HG03159 (cell line): Measurements from ENCODE around the gene BIRC5.
"Not testable (repeated sequence)": the region's sequence is repeated elsewhere in the genome, so short reads cannot be mapped to it uniquely, and the experiment has no call there.

Experiments used
- ATAC-seq: cut with Tn5 transposase; IDR thresholded peaks from one replicate; pipeline ENCODE4 v1.9.1; 2021; ENCODE audit warnings: mild to moderate bottlenecking, moderate library complexity; ENCODE audit not compliant: unreplicated experiment

BIRC5 gene

GRCh38 chr17:78238823-78239488 is 24.9 kb downstream of the BIRC5 start:
- ATAC-seq = no peak

GRCh38 chr17:78239489-78239931 is 25.5 kb downstream of the BIRC5 start:
- no peak for ATAC-seq

- ATAC-seq = no peak
These were observed 26.1 kb downstream of the BIRC5 start for GRCh38 chr17:78240012-78240655.

GRCh38 chr17:78240839-78241238 is 26.8 kb downstream of the BIRC5 start:
- no peak for ATAC-seq

- no peak for ATAC-seq
These were observed 27.4 kb downstream of the BIRC5 start for GRCh38 chr17:78241277-78242023.

- ATAC-seq = no peak
These were observed 28.1 kb downstream of the BIRC5 start for GRCh38 chr17:78242024-78242742.

GRCh38 chr17:78247304-78247703 is 33.3 kb downstream of the BIRC5 start:
- ATAC-seq = no peak

GRCh38 chr17:78248051-78248914 is 34.2 kb downstream of the BIRC5 start:
- ATAC-seq = no peak

- ATAC-seq = no peak
These were observed 35.2 kb downstream of the BIRC5 start for GRCh38 chr17:78249074-78249817.

GRCh38 chr17:78249818-78250806 is 36.1 kb downstream of the BIRC5 start:
- no peak for ATAC-seq

- ATAC-seq = peak; percentile 47
These were observed 37.1 kb downstream of the BIRC5 start for GRCh38 chr17:78250891-78251772.

- ATAC-seq = no peak
These were observed 37.7 kb downstream of the BIRC5 start for GRCh38 chr17:78251773-78252103.

- ATAC-seq = no peak
These were observed 38.1 kb downstream of the BIRC5 start for GRCh38 chr17:78252111-78252634.

GRCh38 chr17:78252701-78253635 is 38.9 kb downstream of the BIRC5 start:
- no peak for ATAC-seq

- not testable (repeated sequence) for ATAC-seq
These were observed 39.5 kb downstream of the BIRC5 start for GRCh38 chr17:78253636-78253945.

GRCh38 chr17:78253946-78254672 is 40.1 kb downstream of the BIRC5 start:
- no peak for ATAC-seq
